Measurements from ENCODE around the gene ALKBH2.

The ALKBH2 gene

GRCh38 chr12:109139360-109139759 lies 46.1 kb upstream of the ALKBH2 start:
- no peak overlapping the region for H3K4me2 ChIP-seq (ENCODE audit: low read length)
- peaks cover 18% of the 10 kb centered on the region for H3K27me3 ChIP-seq (ENCODE audit: control insufficient read depth, low read length)
- H3K9me3 ChIP-seq (ENCODE audit: control insufficient read depth, insufficient read depth, low read length), result peaks cover 4% of the 10 kb centered on the region; the same call in 1 of the 2 replicates
- H3K4me3 ChIP-seq (ENCODE audit: low read length), result no peak overlapping the region
- H3K79me2 ChIP-seq (ENCODE audit: control insufficient read depth, low read length), result no peaks in the 10 kb centered on the region
- no peaks in the 10 kb centered on the region for H4K20me1 ChIP-seq (ENCODE audit: control insufficient read depth, insufficient read depth, low read depth, low read length)
- no peak overlapping the region for H3K27ac ChIP-seq (ENCODE audit: low read depth, low read length)
- H3K36me3 ChIP-seq (ENCODE audit: control insufficient read depth, low read length), result no peaks in the 10 kb centered on the region
- no peaks in the 10 kb centered on the region for H3F3A ChIP-seq (ENCODE audit: control insufficient read depth, insufficient read depth)
- H3K9me2 ChIP-seq (replicated peaks; ENCODE audit: control insufficient read depth, low read length), result no peaks in the 10 kb centered on the region
- no peaks in the 10 kb centered on the region for H3K4me1 ChIP-seq (ENCODE audit: control insufficient read depth, low read length)
- TF ChIP-seq EZH2phosphoT487 (IDR thresholded peaks at IDR 0.05; ENCODE audit: borderline replicate concordance, low read length), result no peak
- TF ChIP-seq CTCF (IDR thresholded peaks at IDR 0.05; ENCODE audit: low read depth, low read length, poor library complexity, severe bottlenecking), result no peak

- Histone ChIP-seq H3K27ac (ENCODE audit: low read depth, low read length) (no peak overlapping the region), H3K4me1 (ENCODE audit: control insufficient read depth, low read length) (no peaks in the 10 kb centered on the region), H3K4me2 (ENCODE audit: low read length) (no peak overlapping the region), H3K36me3 (ENCODE audit: control insufficient read depth, low read length) (no peaks in the 10 kb centered on the region), H3K9me3 (ENCODE audit: control insufficient read depth, insufficient read depth, low read length) (peaks cover 4% of the 10 kb centered on the region; the same call in 1 of the 2 replicates), H3K9me2 (replicated peaks; ENCODE audit: control insufficient read depth, low read length) (no peaks in the 10 kb centered on the region), H3F3A (ENCODE audit: control insufficient read depth, insufficient read depth) (no peaks in the 10 kb centered on the region), H4K20me1 (ENCODE audit: control insufficient read depth, insufficient read depth, low read depth, low read length) (no peaks in the 10 kb centered on the region), H3K79me2 (ENCODE audit: control insufficient read depth, low read length) (no peaks in the 10 kb centered on the region), H3K4me3 (ENCODE audit: low read length) (no peak overlapping the region), H3K27me3 (ENCODE audit: control insufficient read depth, low read length) (peaks cover 11% of the 10 kb centered on the region)
- no peak for TF ChIP-seq CTCF (IDR thresholded peaks at IDR 0.05; ENCODE audit: low read depth, low read length, poor library complexity, severe bottlenecking)
- TF ChIP-seq EZH2phosphoT487 (IDR thresholded peaks at IDR 0.05; ENCODE audit: borderline replicate concordance, low read length), result no peak
Measured at GRCh38 chr12:109137055-109137454, 43.8 kb upstream of the ALKBH2 start.

- no peak overlapping the region for H3K4me2 ChIP-seq (ENCODE audit: low read length)
- no peaks in the 10 kb centered on the region for H4K20me1 ChIP-seq (ENCODE audit: control insufficient read depth, insufficient read depth, low read depth, low read length)
- no peaks in the 10 kb centered on the region for H3K36me3 ChIP-seq (ENCODE audit: control insufficient read depth, low read length)
- H3K9me3 ChIP-seq (ENCODE audit: control insufficient read depth, insufficient read depth, low read length), result peaks cover 4% of the 10 kb centered on the region; the same call in 1 of the 2 replicates
- TF ChIP-seq CTCF (IDR thresholded peaks at IDR 0.05; ENCODE audit: low read depth, low read length, poor library complexity, severe bottlenecking) (peak; percentile 41), EZH2phosphoT487 (IDR thresholded peaks at IDR 0.05; ENCODE audit: borderline replicate concordance, low read length) (no peak)
- H3K27ac ChIP-seq (ENCODE audit: low read depth, low read length), result no peak overlapping the region
- H3K27me3 ChIP-seq (ENCODE audit: control insufficient read depth, low read length), result peaks cover 3% of the 10 kb centered on the region; the same call in 1 of the 2 replicates
- no peaks in the 10 kb centered on the region for H3K9me2 ChIP-seq (replicated peaks; ENCODE audit: control insufficient read depth, low read length)
- no peaks in the 10 kb centered on the region for H3F3A ChIP-seq (ENCODE audit: control insufficient read depth, insufficient read depth)
- no peaks in the 10 kb centered on the region for H3K79me2 ChIP-seq (ENCODE audit: control insufficient read depth, low read length)
- H3K4me3 ChIP-seq (ENCODE audit: low read length), result no peak overlapping the region
- no peaks in the 10 kb centered on the region for H3K4me1 ChIP-seq (ENCODE audit: control insufficient read depth, low read length)
Measured at GRCh38 chr12:109134186-109134917, 41.1 kb upstream of the ALKBH2 start.
